ENCODE measurements around the gene NPHP4.

- TF ChIP-seq ZNF274 (IDR thresholded peaks at IDR 0.05; ENCODE audit: low read depth, low read length) = no peak
- no peak for TF ChIP-seq SUZ12 (IDR thresholded peaks at IDR 0.05; ENCODE audit: extremely low read depth, insufficient read depth, insufficient read length)
These were observed 95.2 kb downstream of the NPHP4 start for GRCh38 chr1:5896706-5897660.
